Activated naive CD8-positive, alpha-beta T cell treated with anti-CD3 and anti-CD28 coated beads, Interleukin-2, amount 50 U/mL, for 24 hours (primary cell): ENCODE data around the gene TNS3.

Source experiments
- ATAC-seq: fragments of 150-1000 bp; cut with Tn5 transposase; one replicate; pipeline ENCODE4 v1.10.0; 2021
- DNase-seq: peaks from one replicate; pipeline ENCODE4 v3.0.0; 2021
- H3K27ac Mint-ChIP-seq: one replicate; pipeline ENCODE4 v1.8.0; 2021; ENCODE audit warnings: mild to moderate bottlenecking, mixed read lengths
- H3K27me3 Mint-ChIP-seq: one replicate; pipeline ENCODE4 v1.8.0; 2021; ENCODE audit warnings: mixed read lengths
- H3K36me3 Mint-ChIP-seq: one replicate; pipeline ENCODE4 v1.8.0; 2021; ENCODE audit warnings: low read depth, mixed read lengths
- H3K4me1 Mint-ChIP-seq: one replicate; pipeline ENCODE4 v1.8.0; 2021; ENCODE audit warnings: mixed read lengths
- H3K4me3 Mint-ChIP-seq: one replicate; pipeline ENCODE4 v1.8.0; 2021; ENCODE audit warnings: mild to moderate bottlenecking, moderate library complexity, mixed read lengths
- H3K9me3 Mint-ChIP-seq: one replicate; pipeline ENCODE4 v1.8.0; 2021; ENCODE audit warnings: mixed read lengths

TNS3 gene

GRCh38 chr7:47570649-47571050 lies 11.3 kb downstream of the TNS3 start:
- H3K27me3 Mint-ChIP-seq: peaks cover 5% of the 10 kb centered on the region
- H3K36me3 Mint-ChIP-seq: no peaks in the 10 kb centered on the region
- H3K9me3 Mint-ChIP-seq: no peaks in the 10 kb centered on the region
- ATAC-seq (no peak), DNase-seq (no peak)
- no peak overlapping the region for H3K4me3 Mint-ChIP-seq
- H3K4me1 Mint-ChIP-seq: peaks cover 23% of the 10 kb centered on the region
- H3K27ac Mint-ChIP-seq: no peak overlapping the region

GRCh38 chr7:47568547-47568946 lies 13.4 kb downstream of the TNS3 start:
- H3K27me3 Mint-ChIP-seq: peaks cover 5% of the 10 kb centered on the region
- H3K4me3 Mint-ChIP-seq: no peak overlapping the region
- H3K4me1 Mint-ChIP-seq: peaks cover 16% of the 10 kb centered on the region
- no peak for DNase-seq
- no peak overlapping the region for H3K27ac Mint-ChIP-seq
- no peaks in the 10 kb centered on the region for H3K9me3 Mint-ChIP-seq
- no peak for ATAC-seq
- H3K36me3 Mint-ChIP-seq: no peaks in the 10 kb centered on the region

GRCh38 chr7:47568056-47568455 lies 13.9 kb downstream of the TNS3 start:
- H3K27ac Mint-ChIP-seq: no peak overlapping the region
- ATAC-seq (no peak), DNase-seq (no peak)
- H3K4me1 Mint-ChIP-seq: peaks cover 16% of the 10 kb centered on the region
- no peak overlapping the region for H3K4me3 Mint-ChIP-seq
- H3K27me3 Mint-ChIP-seq: peaks cover 5% of the 10 kb centered on the region
- no peaks in the 10 kb centered on the region for H3K36me3 Mint-ChIP-seq
- H3K9me3 Mint-ChIP-seq: no peaks in the 10 kb centered on the region

- H3K9me3 Mint-ChIP-seq: no peaks in the 10 kb centered on the region
- no peaks in the 10 kb centered on the region for H3K36me3 Mint-ChIP-seq
- peaks cover 7% of the 10 kb centered on the region for H3K4me1 Mint-ChIP-seq
- H3K27ac Mint-ChIP-seq: no peak overlapping the region
- DNase-seq (no peak), ATAC-seq (no peak)
- H3K27me3 Mint-ChIP-seq: peaks cover 3% of the 10 kb centered on the region
- H3K4me3 Mint-ChIP-seq: no peak overlapping the region
These were observed 16.2 kb downstream of the TNS3 start for GRCh38 chr7:47565640-47566250.

DNA sequence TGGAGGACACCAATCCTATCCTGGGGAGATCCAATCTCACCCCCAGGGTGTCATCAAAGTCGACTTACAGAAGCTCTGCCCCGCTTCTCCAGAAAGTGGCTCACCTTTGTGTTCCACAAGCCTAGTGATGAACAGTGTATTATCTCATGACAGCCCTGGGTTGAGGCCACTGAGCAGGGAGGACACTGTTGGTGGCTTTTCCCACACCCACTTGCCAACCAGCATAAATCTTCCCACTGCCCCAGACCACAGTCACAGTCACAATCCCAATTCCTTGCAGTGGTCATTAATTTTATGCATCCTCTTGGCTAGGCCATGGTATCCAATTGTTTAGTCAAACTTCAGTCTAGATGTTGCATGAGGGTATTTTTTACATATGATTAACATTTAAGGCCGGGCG lies 18.4 kb downstream of the TNS3 start:
- no peaks in the 10 kb centered on the region for H3K36me3 Mint-ChIP-seq
- H3K27me3 Mint-ChIP-seq: no peaks in the 10 kb centered on the region
- no peak for DNase-seq
- H3K27ac Mint-ChIP-seq: no peak overlapping the region
- H3K9me3 Mint-ChIP-seq: no peaks in the 10 kb centered on the region
- H3K4me1 Mint-ChIP-seq: peaks cover 2% of the 10 kb centered on the region
- H3K4me3 Mint-ChIP-seq: no peak overlapping the region
- ATAC-seq: no peak

- H3K9me3 Mint-ChIP-seq: no peaks in the 10 kb centered on the region
- no peaks in the 10 kb centered on the region for H3K27me3 Mint-ChIP-seq
- H3K4me1 Mint-ChIP-seq: no peaks in the 10 kb centered on the region
- H3K36me3 Mint-ChIP-seq: no peaks in the 10 kb centered on the region
- H3K4me3 Mint-ChIP-seq: no peak overlapping the region
- H3K27ac Mint-ChIP-seq: no peak overlapping the region
- no peak for DNase-seq
- ATAC-seq: no peak
These were observed 20.0 kb downstream of the TNS3 start for GRCh38 chr7:47561715-47562446.

DNA sequence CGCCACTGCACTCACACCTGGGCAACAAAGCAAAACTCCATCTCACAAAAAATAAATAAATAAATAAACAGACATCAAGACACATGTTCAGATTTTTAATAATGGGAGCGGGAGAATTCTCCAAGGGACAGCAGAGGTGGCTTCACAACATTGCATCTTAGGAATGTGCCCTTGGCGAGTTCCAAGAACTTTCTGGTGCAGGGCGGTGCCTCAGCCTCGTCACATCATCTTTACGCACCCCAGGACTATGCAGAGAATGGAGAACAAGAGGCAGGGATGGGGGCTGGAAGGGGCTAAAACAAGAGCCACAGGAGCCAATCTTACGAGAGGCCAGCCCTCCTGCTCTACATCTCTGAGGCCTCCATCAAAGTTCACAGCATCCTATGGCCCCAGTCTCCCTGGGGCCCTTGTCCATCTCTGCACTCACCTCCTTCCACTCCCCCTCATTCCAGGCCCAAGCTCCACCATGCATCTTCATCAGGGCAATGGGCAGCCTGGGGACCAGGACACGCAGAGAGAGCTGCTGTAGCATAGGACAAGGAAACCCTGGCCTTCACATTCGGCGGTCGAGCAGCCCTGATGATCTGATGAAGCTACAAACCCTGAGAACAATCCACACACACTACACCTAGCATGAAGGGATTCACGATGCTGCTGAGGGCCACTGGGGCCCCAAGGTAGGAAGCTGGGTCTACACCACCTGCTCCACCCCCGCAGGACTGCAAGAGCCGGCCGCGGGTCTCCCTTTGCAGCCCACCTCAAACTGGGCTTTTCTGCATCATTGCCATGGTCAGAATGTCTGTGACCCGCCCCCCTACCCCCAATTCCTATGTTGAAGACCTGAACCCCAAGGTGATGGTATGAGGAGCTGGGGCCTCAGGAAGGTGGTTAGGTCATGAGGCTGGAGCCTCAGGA lies 22.3 kb downstream of the TNS3 start:
- Mint-ChIP-seq H3K9me3 (no peaks in the 10 kb centered on the region), H3K27me3 (no peaks in the 10 kb centered on the region), H3K36me3 (no peaks in the 10 kb centered on the region), H3K4me1 (no peaks in the 10 kb centered on the region), H3K4me3 (no peak overlapping the region), H3K27ac (no peak overlapping the region)
- ATAC-seq (no peak), DNase-seq (no peak)

DNA sequence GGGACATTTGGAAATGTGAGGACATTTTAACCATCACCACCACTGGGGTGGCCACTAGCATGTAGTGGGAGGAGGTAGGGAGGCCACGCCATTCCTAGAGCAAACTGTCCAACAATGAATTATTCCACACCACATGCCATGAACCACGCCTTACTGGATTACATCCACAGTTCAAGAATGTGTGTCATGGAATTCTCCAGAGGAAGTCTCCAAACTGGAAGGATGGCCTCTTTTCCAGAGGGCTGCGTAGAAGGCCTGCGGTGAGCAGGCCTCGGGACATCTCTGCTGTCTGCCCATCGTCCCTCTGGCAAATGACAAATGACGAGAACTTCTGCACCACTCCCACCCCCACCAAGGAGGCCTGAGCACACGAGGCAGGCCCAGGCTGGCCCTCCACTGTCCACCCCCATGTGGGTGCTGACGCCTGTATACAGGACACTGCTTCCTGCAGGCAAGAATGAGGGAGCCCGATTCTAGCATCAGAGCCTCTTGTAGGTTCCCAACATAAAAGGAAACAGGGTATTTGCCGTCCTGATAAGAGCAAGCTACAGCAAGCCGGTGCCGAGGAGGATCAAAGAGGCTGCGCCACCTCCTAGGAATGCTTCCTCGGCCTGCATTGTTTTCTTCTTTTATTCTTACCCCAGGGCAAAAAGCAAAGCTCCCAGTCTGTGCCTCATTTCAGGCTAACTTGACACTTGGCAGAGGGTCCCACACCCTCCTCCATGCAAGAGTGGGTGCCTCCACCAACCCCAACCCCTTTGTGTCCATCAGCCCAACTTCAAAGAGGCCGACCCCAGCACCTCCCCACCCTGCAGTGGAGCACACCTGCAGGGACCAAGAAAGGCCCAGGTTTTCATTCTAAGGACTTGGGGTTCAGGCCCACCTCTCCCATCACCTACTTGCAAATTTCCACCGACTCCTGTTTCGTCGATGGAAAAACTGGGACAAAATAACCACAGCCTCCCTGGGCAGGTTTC lies 23.9 kb downstream of the TNS3 start:
- Mint-ChIP-seq H3K9me3 (no peaks in the 10 kb centered on the region), H3K27ac (no peak overlapping the region), H3K4me1 (peaks cover under 1% of the 10 kb centered on the region), H3K4me3 (no peak overlapping the region), H3K27me3 (no peaks in the 10 kb centered on the region), H3K36me3 (no peaks in the 10 kb centered on the region)
- DNase-seq (no peak), ATAC-seq (no peak)

DNA sequence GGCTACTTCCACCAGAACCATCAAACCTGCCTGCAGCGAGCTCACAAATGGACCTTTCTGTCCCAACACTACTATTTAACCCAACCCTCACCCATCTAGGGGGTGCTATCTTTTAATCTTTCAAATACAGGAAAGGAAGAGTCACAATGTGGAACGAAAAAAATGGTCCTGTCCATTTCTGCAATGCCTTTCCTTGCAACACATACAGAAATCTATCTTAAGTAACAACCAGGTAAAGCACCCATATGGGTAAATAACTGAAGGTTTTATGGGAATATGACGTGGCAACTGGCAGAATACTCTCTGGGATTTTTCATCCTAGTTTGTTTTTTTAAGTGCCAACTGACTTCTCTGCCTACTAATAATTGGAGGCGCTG lies 24.6 kb downstream of the TNS3 start:
- H3K27ac Mint-ChIP-seq: no peak overlapping the region
- no peaks in the 10 kb centered on the region for H3K27me3 Mint-ChIP-seq
- H3K4me3 Mint-ChIP-seq: no peak overlapping the region
- H3K9me3 Mint-ChIP-seq: no peaks in the 10 kb centered on the region
- ATAC-seq (no peak), DNase-seq (no peak)
- no peaks in the 10 kb centered on the region for H3K36me3 Mint-ChIP-seq
- H3K4me1 Mint-ChIP-seq: peaks cover 7% of the 10 kb centered on the region

GRCh38 chr7:47556511-47557180 lies 25.3 kb downstream of the TNS3 start:
- no peaks in the 10 kb centered on the region for H3K36me3 Mint-ChIP-seq
- ATAC-seq (no peak), DNase-seq (no peak)
- H3K27me3 Mint-ChIP-seq: no peaks in the 10 kb centered on the region
- no peak overlapping the region for H3K27ac Mint-ChIP-seq
- H3K4me3 Mint-ChIP-seq: no peak overlapping the region
- H3K9me3 Mint-ChIP-seq: no peaks in the 10 kb centered on the region
- H3K4me1 Mint-ChIP-seq: peaks cover 7% of the 10 kb centered on the region

DNA sequence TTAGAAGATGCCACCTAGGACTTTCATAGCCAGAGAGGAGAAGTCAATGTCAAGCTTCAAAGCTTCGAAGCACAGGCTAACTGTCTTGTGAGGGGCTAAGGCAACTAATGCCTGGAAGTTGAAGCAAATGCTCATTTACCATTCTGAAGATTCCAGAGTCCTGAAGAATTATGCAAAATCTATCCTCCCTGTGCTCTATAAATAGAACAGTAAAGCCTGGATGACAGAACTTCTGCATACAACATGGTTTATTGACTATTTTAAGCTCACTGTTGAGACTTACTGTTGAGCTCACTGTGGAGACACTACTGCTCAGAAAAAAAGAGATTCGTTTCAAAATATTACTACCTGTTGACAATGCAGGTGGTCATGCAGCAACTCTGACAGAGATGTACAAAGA lies 28.6 kb downstream of the TNS3 start:
- no peaks in the 10 kb centered on the region for H3K27me3 Mint-ChIP-seq
- H3K4me3 Mint-ChIP-seq: no peak overlapping the region
- peaks cover 7% of the 10 kb centered on the region for H3K4me1 Mint-ChIP-seq
- ATAC-seq (no peak), DNase-seq (no peak)
- no peaks in the 10 kb centered on the region for H3K36me3 Mint-ChIP-seq
- no peaks in the 10 kb centered on the region for H3K9me3 Mint-ChIP-seq
- no peak overlapping the region for H3K27ac Mint-ChIP-seq

DNA sequence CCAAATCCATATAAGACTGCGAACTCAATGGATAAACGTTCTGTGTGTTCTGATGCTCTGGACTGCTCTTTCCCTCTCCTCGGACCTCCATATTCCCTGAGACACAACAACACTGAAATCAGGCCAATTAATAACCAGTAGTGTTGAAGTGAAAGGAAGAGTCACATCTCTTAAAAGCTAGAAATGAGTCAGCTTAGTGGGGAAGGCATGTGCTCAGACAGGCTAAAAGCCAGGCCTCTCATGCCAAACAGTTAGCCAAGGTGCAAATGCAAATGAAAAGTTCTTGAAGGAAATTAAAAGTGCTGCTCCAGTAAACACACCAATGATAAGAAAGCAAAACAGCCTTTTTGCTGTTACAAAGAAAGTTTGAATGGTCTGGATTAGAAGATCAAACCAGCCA lies 29.3 kb downstream of the TNS3 start:
- H3K4me3 Mint-ChIP-seq: no peak overlapping the region
- H3K36me3 Mint-ChIP-seq: no peaks in the 10 kb centered on the region
- DNase-seq (no peak), ATAC-seq (no peak)
- H3K9me3 Mint-ChIP-seq: no peaks in the 10 kb centered on the region
- peaks cover 7% of the 10 kb centered on the region for H3K4me1 Mint-ChIP-seq
- H3K27ac Mint-ChIP-seq: no peak overlapping the region
- H3K27me3 Mint-ChIP-seq: no peaks in the 10 kb centered on the region

GRCh38 chr7:47551668-47552440 lies 30.1 kb downstream of the TNS3 start:
- peaks cover 7% of the 10 kb centered on the region for H3K4me1 Mint-ChIP-seq
- H3K9me3 Mint-ChIP-seq: no peaks in the 10 kb centered on the region
- H3K27ac Mint-ChIP-seq: no peak overlapping the region
- H3K4me3 Mint-ChIP-seq: no peak overlapping the region
- H3K36me3 Mint-ChIP-seq: no peaks in the 10 kb centered on the region
- no peaks in the 10 kb centered on the region for H3K27me3 Mint-ChIP-seq
- ATAC-seq: no peak
- no peak for DNase-seq
